ENCODE data around the gene CDH13.

Gene CDH13

GRCh38 chr16:83439412-83439811, 812.6 kb downstream of the CDH13 start:
- DNase-seq (ENCODE audit: low spot score), result no peak

GRCh38 chr16:83441517-83441916, 814.7 kb downstream of the CDH13 start:
- DNase-seq (ENCODE audit: low spot score), result no peak

GRCh38 chr16:83443972-83444371, 817.2 kb downstream of the CDH13 start:
- no peak for DNase-seq (ENCODE audit: low spot score)

GRCh38 chr16:83447560-83447959, 820.8 kb downstream of the CDH13 start:
- DNase-seq (ENCODE audit: low spot score), result no peak

- no peak for DNase-seq (ENCODE audit: low spot score)
Observed at GRCh38 chr16:83449861-83450260, 823.1 kb downstream of the CDH13 start.

GRCh38 chr16:83453977-83454376, 827.2 kb downstream of the CDH13 start:
- no peak for DNase-seq (ENCODE audit: low spot score)

- DNase-seq (ENCODE audit: low spot score), result no peak
Observed at GRCh38 chr16:83455716-83456115, 828.9 kb downstream of the CDH13 start.

- DNase-seq (ENCODE audit: low spot score), result no peak
Observed at GRCh38 chr16:83456934-83457333, 830.2 kb downstream of the CDH13 start.

- DNase-seq (ENCODE audit: low spot score), result peak; percentile 6
Observed at GRCh38 chr16:83458612-83459011, 831.8 kb downstream of the CDH13 start.

GRCh38 chr16:83464991-83465390, 838.2 kb downstream of the CDH13 start:
- no peak for DNase-seq (ENCODE audit: low spot score)

GRCh38 chr16:83470416-83470815, 843.6 kb downstream of the CDH13 start:
- no peak for DNase-seq (ENCODE audit: low spot score)

GRCh38 chr16:83472776-83473501, 846.2 kb downstream of the CDH13 start:
- no peak for DNase-seq (ENCODE audit: low spot score)

- DNase-seq (ENCODE audit: low spot score), result no peak
Observed at GRCh38 chr16:83473926-83474650, 847.3 kb downstream of the CDH13 start.

- DNase-seq (ENCODE audit: low spot score), result peak; percentile 52
Observed at GRCh38 chr16:83475108-83475507, 848.3 kb downstream of the CDH13 start.

- no peak for DNase-seq (ENCODE audit: low spot score)
Observed at GRCh38 chr16:83481589-83481988, 854.8 kb downstream of the CDH13 start.

- no peak for DNase-seq (ENCODE audit: low spot score)
Observed at GRCh38 chr16:83482545-83483162, 855.9 kb downstream of the CDH13 start.

- DNase-seq (ENCODE audit: low spot score), result no peak
Observed at GRCh38 chr16:83490073-83490472, 863.3 kb downstream of the CDH13 start.

- no peak for DNase-seq (ENCODE audit: low spot score)
Observed at GRCh38 chr16:83494459-83494858, 867.7 kb downstream of the CDH13 start.

GRCh38 chr16:83501481-83501880, 874.7 kb downstream of the CDH13 start:
- no peak for DNase-seq (ENCODE audit: low spot score)

- no peak for DNase-seq (ENCODE audit: low spot score)
Observed at GRCh38 chr16:83508295-83508694, 881.5 kb downstream of the CDH13 start.

- no peak for DNase-seq (ENCODE audit: low spot score)
Observed at GRCh38 chr16:83509316-83509715, 882.5 kb downstream of the CDH13 start.

GRCh38 chr16:83510906-83511305, 884.1 kb downstream of the CDH13 start:
- no peak for DNase-seq (ENCODE audit: low spot score)
